ENCODE results near the gene MICAL1. TPM values are rescaled to one million over a fixed set of nuclear protein-coding genes. Genes with fewer than 3 reads are reported as not detected.

MICAL1 gene
- total and polyA plus RNA-seq, 2 of the 8 experiments (the other 6 are each of a cell fraction or from before 2014, with no cell fraction given): 42.5 to 55.4 TPM

GRCh38 chr6:109443425-109443950, 12.1 kb downstream of the MICAL1 start (continued):
- TF ChIP-seq CHD7 (IDR thresholded peaks at IDR 0.05; ENCODE audit: insufficient replicate concordance, low read length) (no peak), HDAC2 (IDR thresholded peaks at IDR 0.05; ENCODE audit: borderline replicate concordance in 1 of 2, low read depth in 2 of 2, low read length in 2 of 2) (no peak), NRF1 (IDR thresholded peaks at IDR 0.05; ENCODE audit: low read depth, low read length) (no peak), TEAD4 (IDR thresholded peaks at IDR 0.05; ENCODE audit: low read depth, low read length) (no peak), HDAC6 (IDR thresholded peaks at IDR 0.05; ENCODE audit: low read depth, low read length) (no peak), FOSL1 (IDR thresholded peaks at IDR 0.05; ENCODE audit: insufficient read depth, low read depth, low read length) (no peak), TAF7 (optimal IDR thresholded peaks at IDR 0.05; ENCODE audit: borderline replicate concordance, low read depth, low read length) (no peak)
- TF ChIP-seq, protein P1, sequence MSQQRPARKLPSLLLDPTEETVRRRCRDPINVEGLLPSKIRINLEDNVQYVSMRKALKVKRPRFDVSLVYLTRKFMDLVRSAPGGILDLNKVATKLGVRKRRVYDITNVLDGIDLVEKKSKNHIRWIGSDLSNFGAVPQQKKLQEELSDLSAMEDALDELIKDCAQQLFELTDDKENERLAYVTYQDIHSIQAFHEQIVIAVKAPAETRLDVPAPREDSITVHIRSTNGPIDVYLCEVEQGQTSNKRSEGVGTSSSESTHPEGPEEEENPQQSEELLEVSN (IDR thresholded peaks at IDR 0.05): no peak

All from H1 (cell line).